Activated naive CD8-positive, alpha-beta T cell treated with anti-CD3 and anti-CD28 coated beads, Interleukin-2, amount 10 ng/mL, durations not matched to agents 7 days and 5 days (primary cell): ENCODE measurements around the gene GSE1. TPM values are rescaled to one million over a fixed set of nuclear protein-coding genes. Genes with fewer than 3 reads are reported as not detected.

Experiments used
- total RNA-seq, 2 experiments: library from RNA; stranded (reverse); gene quantifications; one replicate each; pipeline ENCODE4 v1.2.3, GENCODE V29; 2021

GSE1 gene
- total RNA-seq, 2 experiments from 2014 or later: 60.9 to 62.5 TPM

Other genes with a start within 250 kb of the GSE1 start
- 10 to 100 TPM; 33.4 to 34.2 TPM for gene GINS2, start 75.6 kb downstream of the GSE1 start, total RNA-seq
- gene C16orf74, start 137.8 kb downstream of the GSE1 start, total RNA-seq: 1 to 10 TPM; 3.6 to 3.9 TPM
- 10 to 100 TPM; 29.2 to 34.1 TPM for gene EMC8, start 186.2 kb downstream of the GSE1 start, total RNA-seq
- 100 to 1,000 TPM; 489 to 502 TPM for gene COX4I1, start 186.4 kb downstream of the GSE1 start, total RNA-seq